Thoracic aorta (tissue), 2 donors: ENCODE measurements around the gene EME2. TPM values are rescaled to one million over a fixed set of nuclear protein-coding genes. Genes with fewer than 3 reads are reported as not detected.

ENCODE experiments used
- ATAC-seq: fragments of 150-250 bp; one replicate; pipeline ENCODE4 v1.8.0; 2017; ENCODE audit warnings: low read depth; ENCODE audit not compliant: insufficient number of reproducible peaks, low FRiP score
- DNase-seq: peaks from one replicate; pipeline ENCODE4 v3.0.0-alpha.2; 2020; ENCODE audit warnings: low spot score
- H3K27ac ChIP-seq, 2 donors: fragments of 200-600 bp; sonication (generic); 1 replicate in 1 of 2; 2 replicates in 1 of 2; pipeline ENCODE4 v1.5.1; 2016; ENCODE audit warnings: mild to moderate bottlenecking in 2 of 2, moderate library complexity in 2 of 2
- H3K27me3 ChIP-seq: fragments of 200-600 bp; sonication (generic); replicated peaks from 2 replicates; pipeline ENCODE4 v1.6.0; 2016; ENCODE audit warnings: mild to moderate bottlenecking; ENCODE audit not compliant: insufficient read depth
- H3K36me3 ChIP-seq: fragments of 200-600 bp; sonication (generic); one replicate; pipeline ENCODE4 v1.5.1; 2016
- H3K4me1 ChIP-seq, 2 donors: fragments of 200-600 bp; sonication (generic); 1 replicate in 1 of 2; 2 replicates in 1 of 2; pipeline versions ENCODE4 v1.5.1 to v1.6.0; 2016; ENCODE audit warnings: low read depth in 2 of 2, mild to moderate bottlenecking in 1 of 2; ENCODE audit not compliant: control insufficient read depth in 1 of 2
- H3K4me3 ChIP-seq: fragments of 200-600 bp; sonication (generic); 2 replicates; pipeline ENCODE4 v1.5.1; 2016; ENCODE audit warnings: mild to moderate bottlenecking
- H3K9me3 ChIP-seq: fragments of 200-600 bp; sonication (generic); 2 replicates; pipeline ENCODE4 v1.5.1; 2016
- CTCF ChIP-seq: fragments of 200-600 bp; sonication (generic); IDR thresholded peaks from one replicate; pipeline ENCODE4 v1.5.1; 2019; ENCODE audit warnings: antibody characterized with exemption
- total RNA-seq, 2 donors: library from RNA; depleted of rRNA; stranded (reverse); fragments of >200 nt; gene quantifications; one replicate each; pipeline versions ENCODE4 v1.1.0 to v1.2.3, GENCODE V29; 2016

EME2 gene
- total RNA-seq, 2 donors from 2014 or later = 23.4 to 29.2 TPM

GRCh38 chr16:1741553-1742165 lies 31.0 kb upstream of the EME2 start:
- ATAC-seq = no peak
- no peak for TF ChIP-seq CTCF
- Histone ChIP-seq H3K27ac (no peak overlapping the region), H3K4me3 (no peak overlapping the region), H3K36me3 (peaks cover 24% of the 10 kb centered on the region), H3K4me1 (no peaks in the 10 kb centered on the region), H3K9me3 (no peaks in the 10 kb centered on the region), H3K27me3 (no peaks in the 10 kb centered on the region)
- DNase-seq = no peak

GRCh38 chr16:1743376-1744337 lies 29.0 kb upstream of the EME2 start:
- no peaks in the 10 kb centered on the region for H3K9me3 ChIP-seq
- DNase-seq (no peak), ATAC-seq (no peak)
- no peak for TF ChIP-seq CTCF
- peaks cover 32% of the 10 kb centered on the region for H3K36me3 ChIP-seq
- H3K27ac ChIP-seq = no peak overlapping the region
- H3K27me3 ChIP-seq = no peaks in the 10 kb centered on the region
- no peaks in the 10 kb centered on the region for H3K4me1 ChIP-seq
- H3K4me3 ChIP-seq = no peak overlapping the region

GRCh38 chr16:1744338-1744840 lies 28.2 kb upstream of the EME2 start:
- DNase-seq = no peak
- no peak for TF ChIP-seq CTCF
- Histone ChIP-seq H3K27me3 (no peaks in the 10 kb centered on the region), H3K9me3 (no peaks in the 10 kb centered on the region), H3K27ac (no peak overlapping the region), H3K4me3 (no peak overlapping the region), H3K36me3 (peaks cover 40% of the 10 kb centered on the region), H3K4me1 (no peaks in the 10 kb centered on the region)
- ATAC-seq = no peak

GRCh38 chr16:1745181-1745899 lies 27.3 kb upstream of the EME2 start:
- Histone ChIP-seq H3K27me3 (no peaks in the 10 kb centered on the region), H3K36me3 (peaks cover 44% of the 10 kb centered on the region), H3K27ac (no peak overlapping the region), H3K4me1 (no peaks in the 10 kb centered on the region), H3K9me3 (no peaks in the 10 kb centered on the region), H3K4me3 (no peak overlapping the region)
- TF ChIP-seq CTCF = no peak
- ATAC-seq (no peak), DNase-seq (no peak)
